Measurements from ENCODE around the gene CLIC5.
A peak's percentile ranks its signal among the peaks of the same experiment; 100 is the strongest.

Gene CLIC5

DNA sequence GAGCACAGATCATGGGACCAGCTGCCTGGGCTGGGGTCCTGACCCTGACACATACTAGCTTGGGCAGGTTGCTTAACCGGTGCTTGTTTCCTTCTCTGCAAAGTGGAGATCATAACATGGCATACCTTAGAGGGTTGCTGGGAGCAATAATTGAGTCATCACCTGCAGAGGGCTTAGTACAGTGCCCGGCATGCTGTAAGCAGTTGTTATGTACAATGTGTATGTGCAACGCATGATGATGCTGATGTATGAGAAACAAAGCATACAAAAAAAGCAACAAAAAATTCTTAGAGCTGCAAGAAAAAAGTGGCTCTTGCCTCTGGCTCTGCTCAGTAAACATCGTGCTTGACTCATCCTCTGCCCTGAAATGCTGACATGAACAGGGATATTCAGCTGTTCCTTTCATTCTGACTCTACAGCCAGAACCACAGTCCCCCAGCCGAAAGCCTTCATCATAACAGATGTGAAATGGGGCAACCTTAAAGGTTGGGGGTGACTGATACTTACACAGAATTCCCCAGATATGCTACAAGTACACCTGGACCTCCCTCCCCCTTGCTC, 91.7 kb downstream of the CLIC5 start:
- peak; percentile 96 for DNase-seq

DNA sequence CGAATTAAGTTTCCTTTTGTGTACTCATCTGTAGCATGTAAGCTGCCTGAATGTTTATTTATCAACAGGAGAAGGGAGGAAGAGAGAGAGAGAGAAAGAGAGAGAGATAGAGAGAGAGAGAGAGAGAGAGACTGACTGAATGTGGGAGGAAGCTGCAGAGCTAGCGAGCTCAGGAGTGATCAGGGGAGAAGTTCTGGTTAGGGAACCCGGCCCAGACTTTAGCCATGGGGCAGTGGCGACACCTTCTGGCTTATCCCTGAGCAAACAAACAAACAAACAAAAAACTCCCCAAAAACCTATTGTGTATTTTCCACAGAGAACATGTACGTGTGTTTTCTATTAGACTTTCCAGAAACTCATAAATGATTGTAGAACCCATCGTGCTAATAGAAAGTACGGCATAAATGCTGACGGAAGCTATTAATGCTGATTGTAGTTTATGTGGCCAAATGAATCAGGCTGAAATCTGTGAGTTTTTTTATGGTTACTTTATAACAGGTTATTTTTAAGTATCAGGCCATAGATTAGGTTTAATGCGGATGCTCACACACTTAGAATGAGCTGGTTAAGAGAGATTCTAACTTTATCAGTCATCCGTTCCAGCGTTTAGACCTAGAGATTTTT, 92.8 kb downstream of the CLIC5 start:
- DNase-seq, result peak; percentile 91

DNA sequence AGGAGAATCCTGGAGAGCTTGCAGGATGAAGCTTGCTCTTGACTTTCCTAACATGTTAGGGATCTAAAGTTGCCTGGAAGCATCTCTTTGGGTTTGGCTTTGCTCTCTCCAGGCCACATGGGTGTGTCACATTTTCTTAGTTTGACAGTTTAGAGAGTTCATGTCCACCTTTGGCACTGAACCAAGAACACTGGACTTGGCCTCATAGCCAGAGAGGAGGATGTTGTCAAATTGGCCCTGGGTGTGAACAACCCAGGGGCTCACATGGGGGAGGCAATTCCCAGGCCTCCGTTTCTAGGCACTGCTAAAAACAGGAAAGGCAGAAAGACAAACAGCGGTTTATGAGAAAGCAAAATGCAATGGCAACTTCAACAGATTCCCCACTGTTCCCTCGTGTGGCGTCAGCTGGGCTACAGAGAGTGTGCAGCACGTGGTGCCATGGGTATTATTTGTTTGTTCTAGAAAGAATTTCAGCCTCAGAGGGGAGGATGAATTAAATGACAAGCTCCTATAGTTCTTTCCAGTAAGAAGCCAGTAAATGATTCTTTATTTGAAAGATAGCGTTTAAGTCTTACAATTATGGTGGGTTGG, 93.9 kb downstream of the CLIC5 start:
- DNase-seq, result peak; percentile 36

DNA sequence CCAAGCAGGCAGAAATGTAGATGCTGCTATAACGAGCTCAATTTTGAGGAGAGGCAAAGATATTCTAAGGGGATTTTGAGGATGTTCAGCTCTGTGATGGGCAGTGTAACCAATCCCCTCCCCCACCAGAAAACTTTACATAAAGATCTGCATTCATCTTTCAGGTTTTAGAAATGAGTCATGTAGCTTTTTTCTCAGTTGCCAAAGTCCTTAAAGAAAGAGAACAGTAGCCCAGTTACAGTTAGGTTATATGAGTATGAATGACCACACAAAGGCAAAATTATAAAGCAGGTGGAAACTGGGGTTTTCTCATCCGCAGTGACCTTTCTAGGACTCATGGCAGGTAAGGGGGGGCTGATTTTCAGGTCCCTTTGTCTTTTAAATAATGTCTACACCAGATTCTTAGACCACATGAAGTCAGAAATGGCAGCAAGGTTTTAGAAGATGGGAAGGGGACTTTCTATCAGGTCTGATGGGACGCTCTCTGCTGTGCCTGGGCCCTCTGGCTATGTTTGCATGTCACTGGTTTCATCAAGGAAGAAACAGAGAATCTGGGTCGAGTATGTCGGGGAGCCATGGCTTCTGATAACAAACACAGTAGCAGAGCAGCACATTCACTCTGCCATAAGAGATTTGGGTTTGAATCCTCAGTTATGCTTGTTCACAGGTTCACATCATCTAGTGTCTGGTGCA, 94.7 kb downstream of the CLIC5 start:
- DNase-seq, result peak; percentile 86

DNA sequence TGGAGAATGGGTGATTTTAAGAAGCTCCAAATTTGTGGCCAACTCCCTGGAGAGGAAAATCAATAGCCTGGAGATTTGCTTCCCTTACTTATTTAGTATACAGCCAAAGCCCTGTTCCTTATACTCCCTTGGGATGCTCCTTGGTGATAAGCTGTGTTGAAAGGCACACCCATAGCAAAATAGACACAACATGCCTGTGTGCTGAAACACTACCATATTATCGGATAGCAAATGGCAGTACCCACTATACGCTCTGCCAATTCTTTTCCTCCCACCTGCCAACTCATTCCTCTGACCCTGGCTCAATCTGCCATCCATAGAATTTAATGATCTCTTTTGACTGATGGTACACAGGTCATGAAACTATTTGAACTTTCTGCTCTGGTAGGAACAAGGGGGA, 98.2 kb downstream of the CLIC5 start:
- no peak for DNase-seq

DNA sequence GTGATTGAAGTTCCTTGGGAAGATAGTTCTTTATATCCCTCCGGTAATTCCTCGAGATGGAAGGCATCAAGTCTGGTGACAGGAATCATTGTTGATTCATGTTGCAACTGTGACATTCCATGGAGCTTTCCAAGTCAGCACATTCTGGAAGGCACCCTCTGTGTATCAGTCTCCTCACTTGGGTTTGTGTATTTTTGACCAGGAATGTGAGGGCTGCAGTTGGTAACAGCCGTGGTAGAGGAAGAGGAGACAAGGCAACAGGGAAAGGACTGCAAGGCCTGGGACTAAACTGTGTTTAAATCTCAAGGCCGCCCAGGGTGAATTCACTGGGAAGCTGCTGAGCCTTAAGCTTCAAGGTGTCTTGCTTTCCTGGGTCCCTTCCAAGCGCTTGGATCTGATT, 99.0 kb downstream of the CLIC5 start:
- no peak for DNase-seq

DNA sequence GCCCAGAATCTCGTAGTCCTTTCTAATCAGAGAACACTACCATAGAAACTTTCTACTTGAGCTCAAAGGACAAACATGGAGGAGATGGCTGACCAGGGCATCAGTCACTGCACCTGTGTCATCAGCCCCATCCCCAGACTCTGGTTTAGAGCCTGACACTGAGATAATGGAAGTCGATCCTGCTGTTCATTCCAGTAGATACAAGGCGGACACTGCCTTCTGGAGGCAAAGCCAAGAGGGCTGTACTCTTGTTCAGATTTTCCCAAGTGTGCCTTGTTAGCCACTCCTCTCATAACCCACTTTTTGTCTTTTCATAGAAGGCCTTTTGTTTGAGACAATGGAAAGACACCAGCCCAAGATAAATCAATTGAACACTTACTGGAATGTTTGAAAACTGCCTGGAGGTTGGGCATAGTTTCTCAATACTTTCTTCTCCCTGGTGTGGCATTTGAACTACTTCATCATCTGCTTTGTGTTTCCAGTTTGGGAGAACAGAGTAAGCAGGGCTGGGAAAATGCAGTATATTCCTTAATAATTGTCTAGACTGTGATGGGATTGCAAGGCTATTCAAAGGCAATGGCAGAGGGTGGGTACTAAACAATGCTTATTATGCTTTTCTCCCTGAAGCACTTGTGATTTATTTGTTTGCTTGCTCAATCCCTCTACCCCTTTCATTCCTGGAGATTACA, 99.7 kb downstream of the CLIC5 start:
- DNase-seq, result no peak

DNA sequence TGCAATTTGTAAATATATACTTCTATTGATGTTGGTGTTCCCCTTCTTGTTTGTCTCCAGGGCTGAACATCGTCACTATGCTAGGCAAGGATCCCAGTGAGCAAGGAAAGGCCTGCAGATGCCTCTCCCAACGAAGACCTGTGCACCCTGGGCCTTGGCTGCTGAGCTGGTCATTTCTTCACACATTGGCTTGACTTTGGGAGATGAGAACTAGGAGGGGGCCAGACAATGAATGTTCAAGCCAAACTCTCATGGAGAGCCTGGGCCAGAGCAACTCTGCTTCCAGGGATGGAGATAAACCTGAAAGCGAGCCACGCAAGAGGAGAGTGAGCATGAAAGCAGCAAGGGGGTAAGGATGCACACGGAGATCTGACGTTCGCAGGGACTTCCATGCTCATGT, 104.0 kb downstream of the CLIC5 start:
- no peak for DNase-seq

DNA sequence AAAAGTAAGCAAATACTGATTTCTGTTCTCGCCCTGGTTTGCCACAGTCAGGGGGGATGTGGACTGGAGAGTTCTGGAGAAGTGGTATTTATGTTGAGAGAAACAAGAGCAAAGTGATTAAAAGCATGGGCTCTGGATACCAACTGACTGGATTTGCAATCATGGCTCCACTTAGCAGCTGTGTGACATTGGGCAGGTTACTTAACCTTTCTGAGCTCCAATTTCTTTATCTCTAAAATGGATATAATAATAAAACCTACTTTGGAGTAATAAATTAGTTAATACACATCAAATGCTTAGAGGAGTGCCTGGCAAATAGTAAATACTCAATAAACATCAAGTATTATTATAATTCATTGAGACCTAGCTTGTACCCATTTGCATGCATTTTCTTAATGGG, 111.7 kb downstream of the CLIC5 start:
- no peak for DNase-seq

DNA sequence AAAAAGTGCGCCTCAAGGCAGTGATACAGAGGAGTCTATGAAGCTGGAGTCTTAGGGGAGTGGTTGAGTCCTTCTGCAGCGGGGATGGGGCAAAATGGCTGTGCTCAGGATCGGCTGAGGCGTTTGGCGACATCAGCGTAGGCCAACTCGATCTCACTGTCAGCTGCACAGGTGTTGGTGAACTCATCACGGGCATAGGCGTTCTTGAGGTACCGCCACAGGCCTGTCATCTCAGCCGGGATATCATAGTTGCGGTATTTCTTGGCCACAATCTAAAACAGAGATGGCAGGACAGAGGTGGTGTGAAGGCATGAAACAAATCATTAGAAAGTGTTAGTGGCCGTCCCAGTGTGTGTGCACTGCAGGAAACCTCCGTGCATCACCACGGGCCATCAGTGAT, 112.7 kb downstream of the CLIC5 start:
- no peak for DNase-seq

DNA sequence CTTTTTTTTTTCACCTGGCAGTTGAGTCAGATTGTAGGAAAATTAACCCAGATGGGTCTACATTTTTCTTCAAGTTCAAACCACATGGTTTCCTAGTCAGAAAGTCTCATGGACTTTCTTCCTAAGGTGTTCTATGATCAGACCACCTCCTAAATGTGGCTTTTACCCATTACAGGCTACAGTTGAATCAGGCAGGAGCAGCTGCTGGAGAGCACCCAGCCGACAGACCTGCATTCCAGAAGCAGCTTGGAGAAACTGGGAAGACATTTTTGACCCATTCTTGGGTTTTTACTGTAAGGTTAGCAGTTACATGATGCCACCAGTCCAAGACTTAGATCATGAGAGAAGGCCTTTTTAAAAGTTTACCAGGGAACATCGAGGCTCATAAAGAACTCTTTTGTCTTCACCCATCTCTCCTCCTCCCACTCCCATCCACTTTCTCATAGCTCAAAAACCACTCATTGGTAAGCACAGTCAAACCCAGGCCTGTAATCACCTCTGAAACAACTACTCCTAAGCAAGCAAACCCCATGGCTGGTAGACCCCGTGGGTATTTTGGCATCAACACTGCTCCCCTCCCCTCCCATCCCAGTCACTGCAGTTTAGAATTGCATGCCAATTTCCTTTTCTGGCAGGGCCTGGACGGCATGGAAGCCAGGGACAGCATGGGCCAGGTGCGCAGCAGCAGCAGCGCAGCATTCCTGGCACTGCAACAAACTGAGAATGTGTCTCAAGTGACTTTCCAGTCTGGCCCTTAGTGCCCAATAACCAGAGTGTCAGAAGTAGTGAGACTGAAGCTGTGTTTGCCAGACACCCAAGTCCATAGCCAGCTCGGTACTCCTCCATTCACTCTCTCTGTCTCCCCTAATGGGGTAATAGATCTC, 113.7 kb downstream of the CLIC5 start:
- no peak for DNase-seq

DNA sequence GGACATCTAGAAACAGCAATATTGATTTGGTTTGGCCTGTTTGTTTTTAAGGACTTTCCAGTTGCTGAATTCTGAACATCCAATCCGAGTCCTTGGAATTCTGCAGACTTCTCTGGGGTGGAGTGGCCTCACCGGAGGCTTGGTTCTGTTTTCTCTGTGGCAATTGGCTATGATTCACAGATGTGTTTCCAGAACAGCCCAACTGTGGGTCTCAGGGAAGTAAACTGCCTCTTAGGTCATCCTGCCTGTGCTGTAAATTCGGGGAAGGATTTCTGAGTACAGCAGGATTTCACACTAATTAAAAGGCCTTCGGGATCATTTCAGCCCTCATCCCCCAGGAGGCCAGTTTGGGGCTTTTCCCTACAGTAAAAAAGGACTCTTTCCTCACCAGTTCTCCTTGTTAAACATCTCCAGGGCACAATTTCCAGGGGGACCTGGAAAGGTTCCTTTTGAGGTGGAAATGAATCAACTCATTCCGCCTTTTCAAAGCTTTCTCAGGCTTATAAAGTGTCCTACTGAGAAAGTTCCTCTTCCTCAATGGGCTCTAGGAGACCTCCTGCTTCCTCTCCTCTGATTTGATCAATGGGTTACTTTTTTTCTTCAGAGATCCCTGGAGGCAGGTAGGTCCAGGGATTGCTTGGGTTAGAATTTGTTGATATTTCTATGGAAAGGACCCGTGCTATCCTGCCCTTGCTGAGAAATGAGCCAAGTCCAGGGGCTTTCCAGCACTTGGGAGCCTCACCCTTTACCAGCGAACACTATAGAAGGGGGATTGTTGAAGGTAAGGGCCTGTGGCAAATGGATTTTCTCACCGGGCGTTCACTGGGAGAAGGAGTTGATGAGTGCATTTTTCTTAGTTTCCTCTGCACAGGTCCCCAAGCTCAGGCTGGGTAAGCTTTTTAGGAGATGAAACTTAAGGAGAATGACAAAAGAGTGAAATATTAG, 114.6 kb downstream of the CLIC5 start:
- no peak for DNase-seq

DNA sequence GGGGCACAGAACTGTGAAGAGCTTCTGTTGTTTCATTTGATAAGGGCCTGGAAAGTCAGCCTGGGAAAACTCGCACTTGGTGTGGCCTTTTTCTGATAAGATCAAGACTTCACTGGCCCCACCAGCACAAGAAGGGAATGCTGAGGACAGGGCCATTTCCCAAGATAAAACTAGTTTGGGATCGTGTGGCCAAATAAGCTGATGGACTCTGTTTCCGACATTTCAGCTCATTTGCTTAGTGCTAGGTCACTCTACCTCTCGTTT, 116.0 kb downstream of the CLIC5 start:
- DNase-seq, result no peak

DNA sequence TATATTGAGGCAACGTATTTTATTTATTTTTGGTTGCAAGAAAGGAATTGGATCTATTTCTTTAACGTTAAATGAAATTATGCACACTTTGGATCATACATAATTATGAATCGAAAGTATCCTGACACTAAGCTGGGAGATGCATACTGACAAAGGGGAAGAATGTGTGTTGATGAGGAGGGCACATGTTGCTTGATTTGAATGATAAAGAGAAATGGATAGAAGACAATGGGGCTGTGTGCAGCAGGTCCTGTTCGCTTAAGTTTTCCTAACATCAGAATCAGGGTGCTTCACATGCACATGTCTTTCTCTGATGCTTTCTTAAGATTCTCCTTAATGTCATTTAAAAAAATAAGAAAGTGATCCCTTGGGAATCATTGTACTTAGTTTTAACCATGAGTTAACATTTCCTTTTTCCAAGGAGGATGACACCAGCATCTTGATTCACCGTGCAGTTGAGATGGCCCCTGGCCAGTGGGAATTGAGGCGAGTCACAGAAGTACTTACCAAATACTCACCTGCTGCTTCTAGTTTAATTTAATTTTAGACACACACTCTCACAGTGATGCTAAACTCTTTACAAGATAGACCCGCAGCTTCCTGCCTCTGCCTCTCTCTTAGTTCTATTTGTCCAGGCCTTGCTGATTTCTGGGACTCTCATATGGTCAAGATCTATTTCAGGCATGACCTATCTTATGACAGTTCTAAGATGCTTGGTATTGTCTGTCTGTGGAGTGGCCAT, 116.5 kb downstream of the CLIC5 start:
- no peak for DNase-seq

DNA sequence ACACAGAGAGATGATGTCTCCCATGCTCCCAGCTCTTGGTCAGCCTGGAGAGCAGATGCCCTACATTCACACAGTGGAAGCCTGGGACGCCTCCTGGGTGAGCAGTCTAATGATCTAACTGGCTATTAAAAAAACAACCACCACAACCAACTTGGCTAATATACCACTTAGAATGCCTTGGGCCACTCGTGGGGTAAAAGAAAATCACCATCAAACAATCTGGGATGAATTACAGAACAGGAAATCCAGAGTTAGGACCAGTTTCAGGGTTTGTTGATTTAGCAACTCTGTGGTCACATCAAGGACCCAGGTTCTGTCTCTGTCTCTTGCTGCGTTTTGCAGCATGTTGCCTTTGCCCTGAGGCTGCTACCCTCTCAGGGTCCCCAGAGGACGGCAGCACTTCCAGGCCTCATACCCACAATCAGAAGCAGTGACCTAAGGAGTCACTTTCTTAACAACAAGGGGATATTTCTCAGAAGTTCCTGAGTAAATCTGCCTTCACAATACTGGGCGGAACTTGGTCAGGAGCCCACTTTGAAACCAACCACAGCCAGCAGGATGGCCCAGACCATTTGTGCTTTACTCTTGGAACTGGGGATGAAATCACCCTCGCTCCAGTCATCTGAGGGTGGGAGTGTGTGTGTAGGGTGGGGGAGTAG, 118.7 kb downstream of the CLIC5 start:
- DNase-seq, result peak; percentile 56

DNA sequence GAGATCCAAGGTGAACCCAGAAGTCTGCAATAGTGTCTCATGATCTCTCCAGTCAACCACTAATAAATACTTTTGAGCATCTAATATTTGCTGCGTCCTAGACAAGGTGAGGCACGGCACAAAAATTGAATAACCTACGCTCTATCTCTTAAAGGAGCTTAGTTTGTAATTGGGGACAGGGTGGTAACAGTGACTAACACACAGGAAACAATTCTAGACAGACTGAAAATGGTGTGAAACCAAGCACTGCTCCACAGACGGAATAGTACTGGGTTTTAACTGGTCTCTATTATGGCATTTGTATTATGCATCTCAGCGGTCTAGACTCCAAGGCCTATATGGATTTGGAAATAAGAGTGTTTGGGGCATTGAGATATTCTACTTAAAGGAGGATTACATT, 120.1 kb downstream of the CLIC5 start:
- DNase-seq, result peak; percentile 61

DNA sequence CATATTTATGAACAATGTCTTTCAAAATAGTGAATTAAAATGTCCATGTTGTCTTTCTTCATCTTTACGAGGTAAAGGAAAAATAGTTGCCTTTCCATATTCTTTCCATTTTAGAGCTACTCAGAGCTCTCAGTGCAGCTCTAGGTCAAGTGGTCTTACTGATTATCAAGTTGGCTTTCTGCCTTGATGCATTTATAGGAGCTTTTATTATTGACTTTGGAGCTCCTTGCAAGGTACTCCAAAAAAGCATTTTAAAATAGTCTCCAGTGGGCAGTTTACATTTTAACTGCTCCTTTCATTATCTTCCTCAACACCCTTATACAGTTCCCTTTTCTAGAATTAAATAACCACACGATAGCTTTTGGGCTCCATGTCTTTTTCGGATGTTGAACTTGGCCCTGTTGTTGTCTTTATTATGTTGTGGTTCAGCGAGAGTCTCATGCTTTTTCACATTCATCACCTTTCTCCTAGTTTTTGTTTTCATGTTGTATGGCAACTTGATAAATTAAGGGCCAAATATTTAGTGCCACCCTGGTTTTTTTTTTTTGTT, 122.9 kb downstream of the CLIC5 start:
- no peak for DNase-seq

DNA sequence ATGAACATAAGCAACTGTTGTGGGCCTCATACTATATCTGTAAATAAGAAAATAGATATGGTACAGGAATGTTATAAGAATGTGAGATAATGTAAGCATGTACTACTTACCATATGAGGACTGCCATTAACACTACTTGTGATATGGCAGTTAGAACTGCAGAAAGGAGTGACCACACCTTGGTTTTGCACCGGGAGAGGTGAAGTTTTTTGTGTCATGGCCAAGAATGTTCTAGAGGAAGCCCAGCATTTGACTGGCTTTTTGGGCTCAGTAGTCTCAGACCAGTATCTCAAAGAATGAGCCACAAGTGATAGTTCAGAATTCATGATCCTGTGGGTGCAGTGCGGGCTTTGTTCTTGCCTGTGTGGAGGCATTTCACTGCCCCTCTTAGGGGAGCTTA, 123.5 kb downstream of the CLIC5 start:
- no peak for DNase-seq

DNA sequence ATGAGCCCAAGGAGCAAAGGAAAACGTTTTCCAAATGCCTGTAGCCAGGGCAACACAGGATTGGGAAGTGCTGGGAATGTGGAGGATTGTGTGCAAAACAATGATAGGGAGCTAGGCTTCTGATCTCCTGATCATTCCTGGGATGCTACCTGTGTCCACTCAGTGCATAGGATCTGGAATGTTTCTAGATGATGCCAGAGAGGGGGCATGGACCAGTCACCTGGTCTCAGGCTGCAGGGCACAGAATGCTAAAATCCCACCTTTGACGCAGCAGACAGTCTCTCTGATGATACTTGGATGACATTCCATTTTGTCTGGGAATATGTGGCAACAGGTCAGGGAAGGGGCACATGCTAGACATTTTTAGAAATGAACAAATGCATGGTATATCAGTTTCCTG, 128.9 kb downstream of the CLIC5 start:
- no peak for DNase-seq

DNA sequence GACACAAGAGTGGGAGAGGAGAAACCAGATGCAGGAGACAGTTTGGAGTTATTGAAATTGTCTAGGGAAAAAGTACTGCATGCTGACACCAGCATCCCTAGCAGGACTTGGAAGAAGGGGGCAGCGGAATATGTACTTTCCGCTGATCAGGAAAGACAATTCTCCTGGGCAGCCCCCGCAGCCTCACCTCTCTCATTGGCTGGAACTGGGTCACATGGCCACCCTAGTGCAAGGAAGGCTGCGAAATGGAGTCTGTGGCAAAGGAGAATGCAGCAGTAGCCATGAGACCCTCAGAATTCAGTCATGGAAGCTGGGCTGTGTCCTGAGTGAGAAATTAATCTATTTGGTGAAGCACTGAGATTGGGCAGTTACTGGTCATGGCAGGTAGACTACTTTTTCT, 131.3 kb downstream of the CLIC5 start:
- no peak for DNase-seq

Measured in activated CD4-positive, alpha-beta T cell treated with anti-CD3 and anti-CD28 coated beads, Interleukin-10, Interleukin-2, amounts not matched to agents 100 ng/mL and 50 ng/mL, durations not matched to agents 16 hours and 8 hours (primary cell).